Retinal pigment epithelial cell (primary cell): ENCODE results near the gene RNF26.

Experiments
- DNase-seq: peaks from one replicate; pipeline ENCODE4 v3.0.0-alpha.2; 2010; ENCODE audit warnings: low read depth
- H3K4me3 ChIP-seq: 2 replicates; pipeline ENCODE4 v1.5.1; 2011; ENCODE audit warnings: mild to moderate bottlenecking, low read length, control low read depth, moderate library complexity
- TF ChIP-seq, protein P1 (sequence below): conservative IDR thresholded peaks from 2 replicates; pipeline ENCODE4 v1.5.1; 2011; ENCODE audit warnings: low read depth, low read length, control low read depth, inconsistent platforms

Gene RNF26

DNA sequence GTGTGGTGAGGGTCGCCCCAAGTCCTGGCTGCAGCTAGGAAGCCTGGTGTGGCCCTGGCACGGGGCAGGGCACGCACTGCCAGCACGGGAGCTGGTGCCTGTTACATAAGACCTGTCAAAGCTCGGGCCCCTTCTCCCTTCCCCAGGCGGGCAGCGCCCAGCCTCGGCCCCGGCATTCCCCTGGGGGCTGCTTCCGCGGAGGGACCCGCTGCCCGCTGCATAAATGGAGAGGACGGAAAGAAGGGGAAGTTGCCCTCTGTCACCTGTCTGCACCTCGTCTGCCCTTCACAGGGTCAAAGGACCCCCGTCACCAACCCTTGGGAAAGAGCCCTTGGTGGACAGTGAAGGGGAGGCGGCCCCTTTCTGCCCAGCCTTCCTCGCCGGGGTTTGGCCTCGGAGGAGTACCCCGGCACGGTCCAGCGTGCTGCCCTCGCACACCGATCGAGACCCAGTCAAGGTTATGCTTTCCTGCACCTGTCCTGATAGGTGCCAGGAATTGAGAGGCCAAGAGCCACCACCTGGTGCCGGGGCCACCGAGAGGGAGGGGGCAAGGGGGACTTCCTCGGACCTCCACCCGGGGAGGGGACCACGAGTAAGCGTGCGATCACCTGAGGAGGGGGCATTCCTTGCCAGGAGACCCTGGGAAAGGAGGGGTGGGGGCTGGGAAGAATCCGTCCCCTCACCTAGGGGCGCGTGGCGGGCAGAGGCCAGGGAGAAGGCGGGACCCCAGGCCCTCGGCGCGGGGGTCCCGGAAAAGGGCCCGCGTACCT lies 28.9 kb downstream of the RNF26 start:
- peak overlapping the region; percentile 48 for H3K4me3 ChIP-seq
- DNase-seq = no peak
- TF ChIP-seq, protein P1, sequence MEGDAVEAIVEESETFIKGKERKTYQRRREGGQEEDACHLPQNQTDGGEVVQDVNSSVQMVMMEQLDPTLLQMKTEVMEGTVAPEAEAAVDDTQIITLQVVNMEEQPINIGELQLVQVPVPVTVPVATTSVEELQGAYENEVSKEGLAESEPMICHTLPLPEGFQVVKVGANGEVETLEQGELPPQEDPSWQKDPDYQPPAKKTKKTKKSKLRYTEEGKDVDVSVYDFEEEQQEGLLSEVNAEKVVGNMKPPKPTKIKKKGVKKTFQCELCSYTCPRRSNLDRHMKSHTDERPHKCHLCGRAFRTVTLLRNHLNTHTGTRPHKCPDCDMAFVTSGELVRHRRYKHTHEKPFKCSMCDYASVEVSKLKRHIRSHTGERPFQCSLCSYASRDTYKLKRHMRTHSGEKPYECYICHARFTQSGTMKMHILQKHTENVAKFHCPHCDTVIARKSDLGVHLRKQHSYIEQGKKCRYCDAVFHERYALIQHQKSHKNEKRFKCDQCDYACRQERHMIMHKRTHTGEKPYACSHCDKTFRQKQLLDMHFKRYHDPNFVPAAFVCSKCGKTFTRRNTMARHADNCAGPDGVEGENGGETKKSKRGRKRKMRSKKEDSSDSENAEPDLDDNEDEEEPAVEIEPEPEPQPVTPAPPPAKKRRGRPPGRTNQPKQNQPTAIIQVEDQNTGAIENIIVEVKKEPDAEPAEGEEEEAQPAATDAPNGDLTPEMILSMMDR = no peak

DNA sequence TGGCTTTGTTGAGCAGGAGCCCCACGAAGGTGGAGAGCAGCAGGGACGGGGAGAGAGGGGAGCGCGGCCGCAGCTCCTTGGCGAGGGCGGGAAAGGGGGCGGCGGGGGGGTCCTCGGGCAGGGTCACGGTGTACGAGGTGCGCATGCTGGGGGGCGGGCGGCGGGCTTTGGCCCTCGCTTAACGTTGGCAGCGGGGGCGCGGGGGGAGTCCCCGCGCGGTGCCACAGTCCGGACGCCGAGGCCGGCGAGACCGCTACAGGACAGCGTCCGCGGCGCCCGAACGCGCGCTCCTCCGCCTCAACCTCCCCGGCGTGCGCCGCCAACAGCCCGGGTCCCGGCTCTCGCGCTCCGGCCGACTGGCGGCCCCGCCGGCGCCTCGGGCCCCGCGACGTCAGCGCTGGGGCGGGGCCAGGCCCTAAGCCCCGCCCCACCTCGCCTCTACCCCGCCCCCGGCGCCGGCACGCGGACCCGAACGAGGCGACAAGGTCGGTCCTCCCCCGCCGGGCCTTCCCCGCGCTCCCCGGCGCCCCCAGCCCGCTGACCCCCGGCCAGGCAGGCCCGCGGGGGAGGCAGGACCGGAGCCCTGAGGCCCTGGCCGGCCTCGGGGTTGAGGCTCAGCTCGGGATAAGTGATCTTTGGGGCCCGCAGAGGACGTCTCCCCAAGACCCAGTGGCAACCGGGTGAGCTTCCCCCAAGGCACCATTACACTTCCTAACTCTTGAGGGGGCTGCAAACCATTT lies 29.7 kb downstream of the RNF26 start:
- TF ChIP-seq, protein P1 = no peak
- H3K4me3 ChIP-seq = peak overlapping the region; percentile 48
- no peak for DNase-seq

DNA sequence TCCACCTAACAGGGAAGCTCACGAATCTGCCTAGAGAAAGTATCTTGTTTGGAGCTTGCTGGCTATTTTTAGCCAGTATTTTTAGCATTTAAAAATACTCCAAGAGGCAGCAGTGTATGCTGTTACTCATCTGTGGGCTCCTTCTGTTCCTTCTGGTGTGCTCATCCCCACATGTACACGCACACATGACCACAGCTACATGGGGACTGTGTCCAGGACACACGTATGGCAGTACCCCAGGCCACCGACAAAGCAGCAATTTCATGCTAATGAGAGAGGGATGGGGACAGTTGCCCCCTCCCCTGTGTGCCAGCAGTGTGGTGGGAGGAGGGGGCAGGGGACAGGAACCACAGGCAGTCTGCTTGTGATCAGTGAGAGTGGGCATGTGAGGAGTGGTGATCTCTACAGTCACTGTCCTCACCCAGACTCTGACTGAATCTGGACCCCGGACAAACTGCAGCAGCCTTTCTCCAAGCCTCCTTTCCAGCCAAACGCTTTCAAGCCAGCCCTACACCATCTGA lies 30.8 kb downstream of the RNF26 start:
- H3K4me3 ChIP-seq = no peak overlapping the region
- DNase-seq = no peak
- TF ChIP-seq, protein P1 = no peak

DNA sequence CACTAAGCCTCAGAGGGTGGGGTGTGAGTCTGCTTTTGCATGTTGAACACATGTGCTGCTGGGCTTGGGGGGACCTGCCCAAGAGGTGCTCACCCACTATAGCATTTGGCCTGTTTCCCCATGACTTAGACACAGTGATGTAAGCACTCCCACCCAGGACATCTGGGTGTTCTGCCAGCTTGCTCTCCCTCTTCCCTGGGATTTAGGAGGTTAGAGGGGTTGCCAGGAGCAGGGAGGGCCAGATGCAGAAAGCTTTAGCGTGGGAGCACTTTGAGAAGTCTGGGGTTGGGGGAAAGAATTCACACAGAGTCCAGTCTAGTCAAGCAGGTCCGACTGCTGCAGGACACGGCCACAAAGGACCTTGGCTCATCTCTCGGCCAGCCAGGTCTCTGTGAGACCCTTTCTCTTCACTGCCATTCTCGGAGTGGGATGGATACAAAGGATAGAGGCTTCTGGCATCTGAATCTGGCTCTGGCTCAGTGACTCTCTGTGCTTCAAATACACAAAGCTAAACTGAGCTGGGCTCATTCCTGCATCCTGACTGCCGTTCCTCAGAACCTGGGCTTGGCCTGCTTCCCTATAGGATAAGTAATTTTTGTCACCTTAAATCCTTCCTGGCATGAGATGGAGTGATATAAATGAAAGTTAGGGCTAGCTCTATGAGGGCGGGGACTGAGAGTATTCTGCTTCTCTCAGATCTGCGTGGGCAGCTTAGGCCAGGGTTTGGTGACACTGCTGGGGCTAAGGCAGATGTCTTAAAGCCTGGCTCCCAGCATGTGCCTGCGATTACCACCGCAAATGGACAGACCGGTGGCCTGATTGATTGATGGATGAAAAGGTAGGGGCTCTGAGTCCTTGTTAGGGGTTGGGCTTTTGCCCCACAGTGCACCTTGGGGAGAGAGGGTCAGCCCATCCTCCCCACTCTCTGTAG lies 32.6 kb downstream of the RNF26 start:
- DNase-seq = no peak
- TF ChIP-seq, protein P1 = no peak
- no peak overlapping the region for H3K4me3 ChIP-seq

DNA sequence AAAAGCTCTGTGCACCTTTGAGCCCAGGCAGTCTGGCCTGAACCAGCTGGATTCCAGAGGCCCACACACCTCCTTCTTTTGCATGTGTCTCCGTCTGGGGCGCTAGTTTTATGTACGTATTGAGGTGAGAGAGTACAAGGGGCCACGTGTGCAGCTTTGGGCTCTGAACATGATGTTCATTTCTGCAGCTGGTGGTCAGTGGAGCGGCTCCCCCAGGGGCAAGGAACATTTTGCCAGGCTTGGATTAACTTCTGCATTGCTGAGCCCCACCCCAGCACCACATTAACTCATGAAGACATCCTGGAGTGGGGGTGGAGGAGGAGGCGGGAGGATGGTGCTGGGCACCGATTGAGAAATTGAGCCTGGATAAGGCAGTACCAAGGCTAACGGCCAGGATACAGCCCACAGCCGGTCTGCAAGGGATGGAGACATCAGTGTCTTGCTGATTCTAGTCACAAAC lies 33.4 kb downstream of the RNF26 start:
- peak; percentile 80 for DNase-seq
- no peak overlapping the region for H3K4me3 ChIP-seq
- TF ChIP-seq, protein P1 = no peak

DNA sequence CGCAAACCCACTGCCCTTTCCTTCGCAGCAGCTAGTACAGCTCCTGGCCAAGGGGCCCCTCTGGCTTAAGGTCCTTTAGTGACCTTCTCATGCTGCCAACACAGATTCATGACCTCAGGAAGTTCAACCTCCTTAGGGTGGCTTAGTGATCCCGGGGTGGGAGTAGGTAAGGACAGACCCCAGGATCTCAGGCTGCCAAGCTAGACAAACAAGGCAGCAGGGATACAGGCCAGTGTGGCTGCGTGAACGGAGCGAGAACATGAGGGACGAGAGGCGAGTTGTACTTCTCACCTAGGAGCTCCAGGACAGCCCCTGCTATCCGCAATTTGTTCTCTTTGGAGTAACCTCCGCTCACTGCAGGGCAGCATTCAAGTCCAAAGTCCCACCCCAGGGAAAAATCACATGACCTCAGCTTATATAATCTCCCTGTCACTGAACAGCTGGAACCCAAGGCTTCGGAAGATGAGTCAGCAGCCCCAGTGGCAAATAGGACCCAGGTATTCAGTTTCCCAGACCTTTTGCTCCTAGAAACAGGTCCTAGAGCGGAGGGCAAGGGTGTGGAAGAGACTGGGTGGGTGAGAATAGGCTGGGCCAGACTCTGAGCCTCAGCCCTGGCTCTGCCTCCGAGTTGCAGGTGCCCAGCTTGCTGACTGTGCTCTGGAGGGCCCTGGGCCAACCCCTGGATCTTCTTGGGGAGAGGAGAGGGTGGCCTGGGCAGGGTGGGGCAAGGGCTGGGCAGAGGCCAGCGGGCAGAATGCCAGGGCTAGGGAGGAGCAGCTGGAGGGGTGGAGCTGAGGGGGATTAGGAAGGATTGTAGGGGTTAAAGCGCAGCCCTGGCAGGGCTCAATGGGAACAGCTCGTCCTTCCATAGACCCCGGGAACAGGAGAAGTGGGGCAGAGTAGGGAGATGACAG lies 34.1 kb downstream of the RNF26 start:
- TF ChIP-seq, protein P1 = no peak
- H3K4me3 ChIP-seq = peak overlapping the region; percentile 4
- DNase-seq = peak; percentile 85
